ENCODE data around the gene TIPIN.
"Not testable (repeated sequence)": the region's sequence is repeated elsewhere in the genome, so short reads cannot be mapped to it uniquely, and the experiment has no call there.

Gene TIPIN

DNA sequence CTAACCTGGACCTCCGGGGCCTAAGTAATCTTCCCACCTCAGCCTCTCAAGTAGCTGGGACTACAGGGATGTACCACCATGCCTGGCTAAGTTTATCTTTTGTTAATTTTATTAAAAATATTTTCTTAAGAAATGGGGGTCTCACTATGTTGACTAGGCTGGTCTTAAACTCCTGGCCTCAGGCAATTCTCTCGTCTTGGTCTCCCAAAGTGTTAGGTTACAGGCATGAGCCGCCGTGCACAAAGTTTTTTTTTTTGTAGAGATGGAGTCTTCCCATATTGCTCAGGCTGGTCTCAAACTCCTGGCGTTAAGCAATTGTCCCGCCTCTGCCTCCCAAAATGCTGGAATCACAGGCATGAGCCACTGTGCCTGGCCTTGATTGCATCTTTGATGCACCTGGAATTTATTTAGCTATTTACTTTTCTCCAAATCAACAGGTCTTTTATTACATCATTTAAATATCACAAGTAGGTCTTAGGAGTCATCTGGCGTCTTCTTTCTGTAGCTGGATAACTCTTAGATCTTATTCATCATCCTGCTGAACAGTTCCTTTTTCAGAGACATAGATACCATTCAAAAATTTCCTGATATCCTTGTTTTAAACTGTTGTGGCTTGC, 22.4 kb upstream of the TIPIN start:
- TF ChIP-seq, protein P1, sequence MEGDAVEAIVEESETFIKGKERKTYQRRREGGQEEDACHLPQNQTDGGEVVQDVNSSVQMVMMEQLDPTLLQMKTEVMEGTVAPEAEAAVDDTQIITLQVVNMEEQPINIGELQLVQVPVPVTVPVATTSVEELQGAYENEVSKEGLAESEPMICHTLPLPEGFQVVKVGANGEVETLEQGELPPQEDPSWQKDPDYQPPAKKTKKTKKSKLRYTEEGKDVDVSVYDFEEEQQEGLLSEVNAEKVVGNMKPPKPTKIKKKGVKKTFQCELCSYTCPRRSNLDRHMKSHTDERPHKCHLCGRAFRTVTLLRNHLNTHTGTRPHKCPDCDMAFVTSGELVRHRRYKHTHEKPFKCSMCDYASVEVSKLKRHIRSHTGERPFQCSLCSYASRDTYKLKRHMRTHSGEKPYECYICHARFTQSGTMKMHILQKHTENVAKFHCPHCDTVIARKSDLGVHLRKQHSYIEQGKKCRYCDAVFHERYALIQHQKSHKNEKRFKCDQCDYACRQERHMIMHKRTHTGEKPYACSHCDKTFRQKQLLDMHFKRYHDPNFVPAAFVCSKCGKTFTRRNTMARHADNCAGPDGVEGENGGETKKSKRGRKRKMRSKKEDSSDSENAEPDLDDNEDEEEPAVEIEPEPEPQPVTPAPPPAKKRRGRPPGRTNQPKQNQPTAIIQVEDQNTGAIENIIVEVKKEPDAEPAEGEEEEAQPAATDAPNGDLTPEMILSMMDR (IDR thresholded peaks at IDR 0.05; ENCODE audit: borderline replicate concordance, insufficient read depth, low read depth, low read length) = no peak
- no peak overlapping the region for H3K4me3 ChIP-seq (ENCODE audit: low read depth, low read length)

GRCh38 chr15:66374179-66374578, 17.7 kb upstream of the TIPIN start:
- no peak overlapping the region for H3K4me3 ChIP-seq (ENCODE audit: low read depth, low read length)
- TF ChIP-seq, protein P1 (IDR thresholded peaks at IDR 0.05; ENCODE audit: borderline replicate concordance, insufficient read depth, low read depth, low read length) = no peak

DNA sequence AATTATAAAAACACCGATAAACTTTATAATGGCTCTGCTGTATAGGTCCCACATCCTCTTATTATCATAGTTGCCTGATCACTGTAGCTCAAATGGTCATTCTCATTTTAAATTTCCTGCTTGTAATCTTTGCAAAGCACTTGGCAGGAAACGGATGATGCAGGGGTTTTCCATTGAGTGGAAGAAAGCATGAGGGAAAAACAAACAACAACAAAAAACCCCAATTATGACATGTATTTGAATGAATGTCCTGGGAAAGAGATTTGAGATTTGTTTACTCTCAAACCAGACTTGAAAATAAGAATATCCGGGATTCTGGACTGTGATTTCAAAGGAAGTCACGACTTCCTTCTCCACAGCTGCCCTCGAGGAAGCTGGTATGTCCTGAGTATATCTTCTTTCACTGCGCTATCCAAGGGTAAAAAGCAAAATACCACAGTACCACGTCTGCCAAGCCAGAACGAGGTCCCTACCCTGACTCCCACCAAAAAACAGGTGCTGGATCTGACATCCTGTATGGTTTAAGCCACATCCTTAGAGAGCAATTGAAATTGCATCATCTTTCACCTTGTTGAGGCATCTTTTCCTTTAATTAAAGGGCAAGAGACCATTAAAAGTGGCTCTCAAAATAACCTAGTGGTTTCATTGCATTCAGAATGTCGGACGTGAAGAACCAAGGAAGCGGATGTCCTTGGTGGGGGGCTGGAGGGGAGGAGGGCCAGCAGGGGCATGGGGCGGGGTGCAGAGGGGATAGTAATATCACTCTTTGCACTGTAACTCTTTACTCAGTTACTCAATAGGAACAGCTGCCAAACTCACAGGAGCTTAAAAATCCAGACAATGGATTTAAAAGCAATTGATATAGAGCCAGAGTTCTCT, 13.5 kb upstream of the TIPIN start:
- TF ChIP-seq, protein P1 (IDR thresholded peaks at IDR 0.05; ENCODE audit: borderline replicate concordance, insufficient read depth, low read depth, low read length) = no peak
- H3K4me3 ChIP-seq (ENCODE audit: low read depth, low read length) = peak overlapping the region; percentile 17

DNA sequence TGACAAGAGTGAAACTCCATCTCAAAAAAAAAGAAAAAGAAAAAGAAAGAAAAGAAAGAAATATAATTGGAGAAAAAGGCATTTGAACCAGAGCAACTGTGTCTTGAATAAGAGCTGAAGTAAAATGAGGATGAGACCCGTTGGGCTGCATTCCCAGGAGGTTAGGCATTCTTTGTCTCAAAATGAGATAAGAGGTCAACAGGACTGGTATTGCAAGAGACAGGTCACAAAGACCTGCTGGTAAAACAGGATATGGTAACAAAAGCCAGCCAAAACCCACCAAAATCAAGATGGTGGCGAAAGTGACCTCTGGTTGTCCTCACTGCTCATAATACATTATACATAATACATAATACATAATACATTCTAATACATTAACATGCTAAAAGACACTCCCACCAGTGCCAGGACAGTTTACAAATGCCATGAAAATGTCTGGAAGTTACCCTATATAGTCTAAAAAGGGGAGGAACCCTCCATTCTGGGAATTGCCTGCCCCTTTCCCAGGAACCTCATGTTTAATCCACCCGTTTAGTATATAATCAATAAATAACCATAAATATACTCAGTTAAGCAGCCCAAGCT, 8.6 kb upstream of the TIPIN start:
- TF ChIP-seq, protein P1 (IDR thresholded peaks at IDR 0.05; ENCODE audit: borderline replicate concordance, insufficient read depth, low read depth, low read length) = no peak

DNA sequence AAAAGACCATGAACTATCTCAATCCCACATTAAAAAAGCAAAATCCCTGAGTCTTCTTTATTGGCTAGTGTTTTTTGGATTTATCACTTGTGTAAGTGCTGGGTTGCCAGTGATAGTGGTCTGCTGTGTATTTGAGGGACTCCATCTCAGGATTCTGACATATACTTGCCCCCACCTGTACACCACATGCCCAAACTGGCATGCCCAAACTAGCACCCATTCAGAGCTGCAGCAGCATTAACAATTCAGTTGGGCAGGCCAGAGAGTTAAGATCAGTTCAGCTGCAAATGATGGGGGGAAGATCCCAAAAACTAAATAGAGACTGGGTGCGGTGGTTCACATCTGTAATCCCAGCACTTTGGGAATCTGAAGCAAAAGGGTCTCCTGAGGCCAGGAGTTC, 6.3 kb upstream of the TIPIN start:
- H3K4me3 ChIP-seq (ENCODE audit: low read depth, low read length) = no peak overlapping the region
- TF ChIP-seq, protein P1 (IDR thresholded peaks at IDR 0.05; ENCODE audit: borderline replicate concordance, insufficient read depth, low read depth, low read length) = no peak

More for the DNA sequence above, 8.6 kb upstream of the TIPIN start:
- H3K4me3 ChIP-seq (ENCODE audit: low read depth, low read length) = no peak overlapping the region

- H3K4me3 ChIP-seq (ENCODE audit: low read depth, low read length) = not testable (repeated sequence)
These were observed 5.4 kb upstream of the TIPIN start for GRCh38 chr15:66361745-66362460.

DNA sequence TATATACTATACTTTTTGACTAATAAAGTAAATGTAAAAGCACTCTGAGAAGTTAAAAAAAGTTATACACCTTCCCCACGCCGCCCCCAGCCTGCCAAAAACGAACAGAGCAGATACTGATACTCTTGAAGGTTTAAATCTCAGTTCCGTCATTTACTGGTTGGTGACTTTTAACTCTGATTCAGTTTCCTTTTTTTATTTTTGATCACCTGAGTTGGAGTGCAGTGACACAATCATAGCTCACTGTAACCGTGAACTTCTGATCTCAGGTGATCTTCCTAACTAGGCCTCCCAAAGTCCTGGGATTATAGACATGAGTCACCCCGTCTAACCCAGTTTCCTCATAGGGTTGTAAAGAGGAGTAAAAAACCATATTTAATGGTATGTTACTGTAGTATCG, 3.3 kb upstream of the TIPIN start:
- TF ChIP-seq, protein P1 (IDR thresholded peaks at IDR 0.05; ENCODE audit: borderline replicate concordance, insufficient read depth, low read depth, low read length) = no peak
- H3K4me3 ChIP-seq (ENCODE audit: low read depth, low read length) = no peak overlapping the region
